HepG2 (cell line): ENCODE data around the gene MFAP1. TPM values are rescaled to one million over a fixed set of nuclear protein-coding genes. Genes with fewer than 3 reads are reported as not detected.

Experiments used
- ATAC-seq: fragments of 200-7000 bp; cut with Tn5 transposase; 3 replicates; pipeline ENCODE4 v1.9.1; 2020; ENCODE audit warnings: mild to moderate bottlenecking, moderate library complexity
- BruUV-seq: library from RNA; stranded (reverse); fragments of 400-500 nt; replicated peaks from 2 replicates; lab custom pipeline; 2021; lab: Mats Ljungman, UMichigan
- CTCF ChIA-PET: fragments of 300-600 bp; formaldehyde crosslinking; extraction: SDS; loops from one replicate; lab custom pipeline; 2021; ENCODE audit warnings: low total read pairs, inconsistent platforms, low intra/inter-chr PET ratio; lab: Yijun Ruan, JAX
- POLR2A ChIA-PET: fragments of 350-600 bp; sonication (Branson Sonifier 250); formaldehyde crosslinking; loops from one replicate; lab custom pipeline; 2020; ENCODE audit warnings: antibody characterized with exemption, inconsistent platforms; lab: Yijun Ruan, JAX
- DNase-seq: peaks from one replicate; pipeline ENCODE4 v3.0.0-alpha.2; 2015; ENCODE audit warnings: low spot score
- FAIRE-seq: peaks from 3 replicates; lab custom pipeline; 2011; peaks lifted over from hg19 to GRCh38; lab: Jason Lieb, UNC
- H2AFZ ChIP-seq: one replicate; pipeline ENCODE4 v1.6.1; 2011; ENCODE audit warnings: low read length, inconsistent platforms
- H3K27ac ChIP-seq: fragments of 300-600 bp; 3 replicates; pipeline ENCODE4 v1.8.0; 2011; ENCODE audit warnings: mixed run types, mild to moderate bottlenecking, mixed read lengths, low read length, inconsistent platforms; ENCODE audit not compliant: insufficient read depth; ENCODE audit errors: extremely low read length
- H3K27me3 ChIP-seq, 2 experiments: fragments of 200-600 bp in 1 of 2; 2 replicates in 1 of 2; 3 replicates in 1 of 2; pipeline versions ENCODE4 v1.6.0 to v1.8.0; 2011; ENCODE audit warnings: low read length in 2 of 2, mild to moderate bottlenecking in 2 of 2, moderate library complexity in 2 of 2, inconsistent platforms in 1 of 2; ENCODE audit not compliant: insufficient read depth in 2 of 2, control insufficient read depth in 1 of 2
- H3K36me3 ChIP-seq, 2 experiments: fragments of 200-600 bp in 1 of 2; replicated peaks in 1 of 2; 2 replicates in 1 of 2; 3 replicates in 1 of 2; pipeline versions ENCODE4 v1.5.1 to v1.8.0; 2011; ENCODE audit warnings: low read length in 2 of 2, inconsistent platforms in 1 of 2; ENCODE audit not compliant: insufficient read depth in 2 of 2, control insufficient read depth in 1 of 2
- H3K4me1 ChIP-seq: 2 replicates; pipeline ENCODE4 v1.5.1; 2012; ENCODE audit warnings: low read length, inconsistent platforms; ENCODE audit not compliant: insufficient read depth
- H3K4me2 ChIP-seq: 2 replicates; pipeline ENCODE4 v1.6.0; 2011; ENCODE audit warnings: low read depth, low read length, inconsistent platforms
- H3K4me3 ChIP-seq, 3 experiments: fragments of 200-600 bp in 1 of 3; sonication (generic), shearing (Covaris generic) in 1 of 3; replicated peaks in 1 of 3; 2 replicates each; pipeline ENCODE4 v1.5.1; 2011 to 2016; ENCODE audit warnings: low read length in 3 of 3, inconsistent platforms in 2 of 3, low read depth in 2 of 3, mild to moderate bottlenecking in 2 of 3, control low read depth in 1 of 3, mixed read lengths in 1 of 3; ENCODE audit not compliant: insufficient read depth in 1 of 3
- H3K79me2 ChIP-seq: one replicate; pipeline ENCODE4 v1.6.1; 2011; ENCODE audit warnings: low read length, inconsistent platforms; ENCODE audit not compliant: insufficient read depth
- H3K9ac ChIP-seq: 2 replicates; pipeline ENCODE4 v1.6.0; 2011; ENCODE audit warnings: mild to moderate bottlenecking, low read depth, low read length, inconsistent platforms; ENCODE audit not compliant: insufficient read depth
- H3K9me3 ChIP-seq: 2 replicates; pipeline ENCODE4 v1.5.1; 2012; ENCODE audit warnings: mild to moderate bottlenecking, low read length
- H4K20me1 ChIP-seq: 2 replicates; pipeline ENCODE4 v1.6.0; 2011; ENCODE audit warnings: inconsistent platforms, mild to moderate bottlenecking, low read length, moderate library complexity; ENCODE audit not compliant: insufficient read depth
- ATAD3A ChIP-seq: sonication (generic); formaldehyde crosslinking; IDR thresholded peaks from 2 replicates; pipeline ENCODE4 v1.4.0; 2020; ENCODE audit warnings: missing genetic modification reagents
- JUN ChIP-seq: sonication (generic); formaldehyde crosslinking; IDR thresholded peaks from 2 replicates; pipeline ENCODE4 v1.4.0; 2020; ENCODE audit warnings: mild to moderate bottlenecking, missing genetic modification reagents
- KAT8 ChIP-seq: IDR thresholded peaks from 2 replicates; pipeline ENCODE4 v1.6.1; 2016; ENCODE audit warnings: missing genetic modification reagents, missing compliant biosample characterization
- NONO ChIP-seq, 2 experiments: fragments of 450-650 bp in 1 of 2; sonication (generic) in 1 of 2; formaldehyde crosslinking in 1 of 2; IDR thresholded peaks in 1 of 2; conservative IDR thresholded peaks in 1 of 2; 2 replicates each; pipeline versions ENCODE4 v1.6.1 to v1.8.0; 2017 to 2022; ENCODE audit warnings: mild to moderate bottlenecking in 1 of 2, missing genetic modification reagents in 1 of 2, moderate library complexity in 1 of 2
- RBM39 ChIP-seq: fragments of 200-400 bp; formaldehyde crosslinking; IDR thresholded peaks from one replicate; pipeline ENCODE4 v1.6.1; 2018; ENCODE audit warnings: antibody characterized with exemption, mild to moderate bottlenecking, low read depth, low read length; ENCODE audit not compliant: poor library complexity, severe bottlenecking
- REPIN1 ChIP-seq: sonication (generic); formaldehyde crosslinking; IDR thresholded peaks from 2 replicates; pipeline ENCODE4 v1.8.0; 2022; ENCODE audit warnings: missing genetic modification reagents, low read depth, mild to moderate bottlenecking, borderline replicate concordance
- YEATS4 ChIP-seq: sonication (generic); formaldehyde crosslinking; IDR thresholded peaks from 2 replicates; pipeline ENCODE4 v1.4.0; 2020; ENCODE audit warnings: missing genetic modification reagents, borderline replicate concordance
- ZNF235 ChIP-seq: sonication (generic); formaldehyde crosslinking; IDR thresholded peaks from 2 replicates; pipeline ENCODE4 v1.8.1; 2023; ENCODE audit warnings: mild to moderate bottlenecking, missing genetic modification reagents, borderline replicate concordance
- ZNF792 ChIP-seq: IDR thresholded peaks from 2 replicates; pipeline ENCODE4 v1.6.1; 2016
- ZSCAN21 ChIP-seq: sonication (generic); formaldehyde crosslinking; IDR thresholded peaks from 2 replicates; pipeline ENCODE4 v1.8.0; 2022; ENCODE audit warnings: mild to moderate bottlenecking, missing genetic modification reagents, moderate library complexity, borderline replicate concordance
- ZZZ3 ChIP-seq: sonication (generic); formaldehyde crosslinking; IDR thresholded peaks from 2 replicates; pipeline ENCODE4 v1.4.0; 2020; ENCODE audit warnings: missing genetic modification reagents, mild to moderate bottlenecking, borderline replicate concordance
- WGBS: methylation state at CpG from one replicate; pipeline ENCODE4 v1.1.6; 2017; ENCODE audit warnings: low lambda C conversion rate; 5-methylcytosine and 5-hydroxymethylcytosine counted together
- in situ Hi-C: cut with HindIII; loops from 2 replicates; pipeline ENCODE4 v1.10.0; 2017; ENCODE audit warnings: low pct_unique_long_range_greater_than_20kb; ENCODE audit not compliant: extremely low pct_ligation_motif_present
- intact Hi-C: fragments of 100-400 bp; cut with micrococcal nuclease; formaldehyde crosslinking; loops from one replicate; pipeline ENCODE4 v1.10.0; 2022; ENCODE audit not compliant: unreplicated experiment
- polyA plus RNA-seq, 8 experiments: library from polyadenylated mRNA; depleted of rRNA in 3 of 8; stranded (reverse) in 7 of 8; unstranded in 1 of 8; fragments of >200 nt; fragmentation: Illumina TruSeq in 4 of 8; extraction: Trizol in 4 of 8; gene quantifications; 2 replicates each; pipeline versions ENCODE4 v1.2.1 to v1.2.3, GENCODE V29; 2011 to 2016; ENCODE audit warnings: low read depth in 4 of 8, missing spikeins in 1 of 8, mixed read lengths in 1 of 8; ENCODE audit not compliant: insufficient read depth in 1 of 8
- total RNA-seq, 5 experiments: library from RNA; depleted of rRNA; stranded (reverse); fragments of >200 nt; fragmentation: Illumina TruSeq; extraction: Trizol; gene quantifications; 2 replicates each; pipeline ENCODE4 v1.2.3, GENCODE V29; 2016; ENCODE audit warnings: low read depth in 1 of 5
- TF ChIP-seq, protein P1 (sequence below): sonication (generic); formaldehyde crosslinking; IDR thresholded peaks from 2 replicates; pipeline ENCODE4 v1.5.0; 2020; ENCODE audit warnings: missing genetic modification reagents
- TF ChIP-seq, protein P2 (sequence below): sonication (generic); formaldehyde crosslinking; IDR thresholded peaks from 2 replicates; pipeline ENCODE4 v1.4.0; 2020; ENCODE audit warnings: missing genetic modification reagents
- TF ChIP-seq, protein P3 (sequence below): sonication (generic); formaldehyde crosslinking; IDR thresholded peaks from 2 replicates; pipeline ENCODE4 v1.5.1; 2020; ENCODE audit warnings: missing genetic modification reagents, mild to moderate bottlenecking, borderline replicate concordance
- TF ChIP-seq, protein P4 (sequence below): sonication (generic); formaldehyde crosslinking; IDR thresholded peaks from 2 replicates; pipeline ENCODE4 v1.8.1; 2023; ENCODE audit warnings: mild to moderate bottlenecking, inconsistent platforms, moderate library complexity, missing genetic modification reagents, borderline replicate concordance

The MFAP1 gene
- total and polyA plus RNA-seq, 2 of the 13 experiments (the other 11 are each of a cell fraction or from before 2014, with no cell fraction given), result 11.8 to 39.5 TPM

DNA sequence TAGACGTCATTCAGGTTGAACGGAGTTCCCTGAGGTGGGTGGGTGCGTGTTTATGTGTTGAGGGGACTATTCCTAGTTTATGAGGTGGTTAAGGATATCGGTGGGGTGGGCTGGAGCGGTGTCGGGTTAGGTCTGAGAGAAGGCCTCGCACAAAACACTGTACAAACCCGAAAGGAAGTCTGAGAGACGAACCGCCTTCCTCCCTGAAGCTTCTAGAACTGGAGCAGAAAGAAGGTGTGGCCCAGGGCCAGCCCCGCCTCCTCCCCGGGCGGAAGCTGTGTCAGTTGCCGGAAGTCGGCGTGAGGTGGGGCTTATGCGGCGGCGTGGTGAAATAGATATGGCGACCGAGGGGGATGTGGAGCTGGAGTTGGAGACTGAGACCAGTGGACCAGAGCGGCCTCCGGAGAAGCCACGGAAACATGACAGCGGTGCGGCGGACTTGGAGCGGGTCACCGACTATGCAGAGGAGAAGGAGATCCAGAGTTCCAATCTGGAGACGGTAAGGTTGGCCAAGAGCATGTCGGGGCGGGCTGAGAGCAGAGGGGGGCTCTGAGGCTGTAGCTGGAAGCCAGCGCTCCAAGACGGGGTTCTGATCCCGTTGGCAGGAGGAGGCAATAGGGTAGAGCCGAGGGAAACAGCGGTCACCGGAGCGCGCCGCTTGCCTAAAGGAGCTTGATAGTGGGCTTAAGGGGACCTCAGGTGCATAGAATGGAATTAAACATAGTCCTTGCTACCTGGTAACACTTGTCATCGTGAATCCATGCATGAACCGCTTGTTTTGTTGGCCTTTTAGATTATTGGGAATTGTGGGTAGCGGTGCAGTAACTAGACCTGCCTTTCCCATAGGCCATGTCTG is 24.0 kb downstream of the MFAP1 start, which contains the start of gene HYPK:
HYPK (plus strand) TSS at position 314 of the 856 bp plus-strand sequence; CDS start at position 338, 24 bp downstream.
- H3K27ac ChIP-seq, result peak within 1 kb of the TSS; percentile 71
- H3K4me2 ChIP-seq, result peak within 1 kb of the TSS; percentile 74
- no peak within 1 kb of the TSS for H2AFZ ChIP-seq
- intact Hi-C loops, result no loop called here
- peak within 1 kb of the TSS; percentile 80 to 94 (median 82) for H3K4me3 ChIP-seq
- DNase-seq (peak; percentile 73), FAIRE-seq (peak; percentile 88), ATAC-seq (peak; percentile 82)
- in situ Hi-C loops, result no loop called here
- H3K9me3 ChIP-seq, result no peaks in the 10 kb centered on the region
- peak within 1 kb of the TSS; percentile 91 for H3K9ac ChIP-seq
- no peaks in the 10 kb centered on the region; a peak in 1 of 5 replicates for H3K27me3 ChIP-seq
- H4K20me1 ChIP-seq, result peaks cover 4% of the 10 kb centered on the region; the same call in 1 of the 2 replicates
- POLR2A ChIA-PET, result interaction anchor here (0.8 to 2.9 kb wide), 10 partner anchors 8 to 627 kb away, joined by 3 to 30 read pairs (median 4); partner anchors contain the start of genes CTDSPL2, ELL3, MFAP1 and PDIA3
- H3K36me3 ChIP-seq, result peaks cover under 1 to 28% of the 10 kb centered on the region in 2 experiments; a peak in 4 of 5 replicates
- BruUV-seq, result TSS peak; percentile 15
- CTCF ChIA-PET, result no interaction called here
- H3K79me2 ChIP-seq, result peaks cover 15% of the 10 kb centered on the region
- 23% methylated on average over 33 of the region's 44 CpGs for WGBS
- H3K4me1 ChIP-seq, result peaks cover 49% of the 10 kb centered on the region
- peak; percentile 74; the same call in 1 of the 2 replicates for TF ChIP-seq ZNF235
- TF ChIP-seq, protein P1, sequence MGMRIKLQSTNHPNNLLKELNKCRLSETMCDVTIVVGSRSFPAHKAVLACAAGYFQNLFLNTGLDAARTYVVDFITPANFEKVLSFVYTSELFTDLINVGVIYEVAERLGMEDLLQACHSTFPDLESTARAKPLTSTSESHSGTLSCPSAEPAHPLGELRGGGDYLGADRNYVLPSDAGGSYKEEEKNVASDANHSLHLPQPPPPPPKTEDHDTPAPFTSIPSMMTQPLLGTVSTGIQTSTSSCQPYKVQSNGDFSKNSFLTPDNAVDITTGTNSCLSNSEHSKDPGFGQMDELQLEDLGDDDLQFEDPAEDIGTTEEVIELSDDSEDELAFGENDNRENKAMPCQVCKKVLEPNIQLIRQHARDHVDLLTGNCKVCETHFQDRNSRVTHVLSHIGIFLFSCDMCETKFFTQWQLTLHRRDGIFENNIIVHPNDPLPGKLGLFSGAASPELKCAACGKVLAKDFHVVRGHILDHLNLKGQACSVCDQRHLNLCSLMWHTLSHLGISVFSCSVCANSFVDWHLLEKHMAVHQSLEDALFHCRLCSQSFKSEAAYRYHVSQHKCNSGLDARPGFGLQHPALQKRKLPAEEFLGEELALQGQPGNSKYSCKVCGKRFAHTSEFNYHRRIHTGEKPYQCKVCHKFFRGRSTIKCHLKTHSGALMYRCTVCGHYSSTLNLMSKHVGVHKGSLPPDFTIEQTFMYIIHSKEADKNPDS, result no peak
- TF ChIP-seq ZZZ3 (CRISPR knock-in tag), result peak; percentile 50; the same call in 1 of the 2 replicates
- peak; percentile 87 for TF ChIP-seq KAT8 (CRISPR knock-in tag)
- TF ChIP-seq, protein P2, sequence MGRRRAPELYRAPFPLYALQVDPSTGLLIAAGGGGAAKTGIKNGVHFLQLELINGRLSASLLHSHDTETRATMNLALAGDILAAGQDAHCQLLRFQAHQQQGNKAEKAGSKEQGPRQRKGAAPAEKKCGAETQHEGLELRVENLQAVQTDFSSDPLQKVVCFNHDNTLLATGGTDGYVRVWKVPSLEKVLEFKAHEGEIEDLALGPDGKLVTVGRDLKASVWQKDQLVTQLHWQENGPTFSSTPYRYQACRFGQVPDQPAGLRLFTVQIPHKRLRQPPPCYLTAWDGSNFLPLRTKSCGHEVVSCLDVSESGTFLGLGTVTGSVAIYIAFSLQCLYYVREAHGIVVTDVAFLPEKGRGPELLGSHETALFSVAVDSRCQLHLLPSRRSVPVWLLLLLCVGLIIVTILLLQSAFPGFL (CRISPR knock-in tag), result no peak
- TF ChIP-seq ATAD3A (CRISPR knock-in tag), result 0 out of 2 replicates have a peak, but pooled peaks have one; percentile 33
- peak; percentile 67 for TF ChIP-seq RBM39
- TF ChIP-seq ZNF792 (CRISPR knock-in tag), result peak; percentile 58; the same call in 1 of the 2 replicates
- TF ChIP-seq, protein P3, sequence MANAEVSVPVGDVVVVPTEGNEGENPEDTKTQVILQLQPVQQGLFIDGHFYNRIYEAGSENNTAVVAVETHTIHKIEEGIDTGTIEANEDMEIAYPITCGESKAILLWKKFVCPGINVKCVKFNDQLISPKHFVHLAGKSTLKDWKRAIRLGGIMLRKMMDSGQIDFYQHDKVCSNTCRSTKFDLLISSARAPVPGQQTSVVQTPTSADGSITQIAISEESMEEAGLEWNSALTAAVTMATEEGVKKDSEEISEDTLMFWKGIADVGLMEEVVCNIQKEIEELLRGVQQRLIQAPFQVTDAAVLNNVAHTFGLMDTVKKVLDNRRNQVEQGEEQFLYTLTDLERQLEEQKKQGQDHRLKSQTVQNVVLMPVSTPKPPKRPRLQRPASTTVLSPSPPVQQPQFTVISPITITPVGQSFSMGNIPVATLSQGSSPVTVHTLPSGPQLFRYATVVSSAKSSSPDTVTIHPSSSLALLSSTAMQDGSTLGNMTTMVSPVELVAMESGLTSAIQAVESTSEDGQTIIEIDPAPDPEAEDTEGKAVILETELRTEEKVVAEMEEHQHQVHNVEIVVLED (CRISPR knock-in tag), result peak; percentile 79
- TF ChIP-seq NONO (IDR thresholded peaks at IDR 0.05), result no peak
- TF ChIP-seq NONO (CRISPR knock-in tag; conservative IDR thresholded peaks at IDR 0.05), result peak; percentile 81
- peak; percentile 47; the same call in 1 of the 2 replicates for TF ChIP-seq YEATS4 (CRISPR knock-in tag)
- TF ChIP-seq JUN (CRISPR knock-in tag), result no peak
- TF ChIP-seq REPIN1, result 0 out of 2 replicates have a peak, but pooled peaks have one; percentile 27
- peak; percentile 85 for TF ChIP-seq ZSCAN21 (CRISPR knock-in tag)
- TF ChIP-seq, protein P4, sequence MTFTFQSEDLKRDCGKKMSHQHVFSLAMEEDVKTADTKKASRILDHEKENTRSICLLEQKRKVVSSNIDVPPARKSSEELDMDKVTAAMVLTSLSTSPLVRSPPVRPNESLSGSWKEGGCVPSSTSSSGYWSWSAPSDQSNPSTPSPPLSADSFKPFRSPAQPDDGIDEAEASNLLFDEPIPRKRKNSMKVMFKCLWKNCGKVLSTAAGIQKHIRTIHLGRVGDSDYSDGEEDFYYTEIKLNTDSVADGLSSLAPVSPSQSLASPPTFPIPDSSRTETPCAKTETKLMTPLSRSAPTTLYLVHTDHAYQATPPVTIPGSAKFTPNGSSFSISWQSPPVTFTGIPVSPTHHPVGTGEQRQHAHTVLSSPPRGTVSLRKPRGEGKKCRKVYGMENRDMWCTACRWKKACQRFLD (CRISPR knock-in tag), result peak; percentile 53; the same call in 1 of the 2 replicates
